ENCODE data around the gene DACH1. TPM values are rescaled to one million over a fixed set of nuclear protein-coding genes. Genes with fewer than 3 reads are reported as not detected.

DACH1 gene
- not detected in 2 replicates for total RNA-seq

GRCh38 chr13:71867131-71867814, at the start of gene DACH1:
TSS of gene DACH1 (minus strand) at chr13:71867204.

Data from airway epithelial cell (primary cell).